Breast epithelium (tissue), 4 donors: ENCODE results near the gene SYT9. TPM values are rescaled to one million over a fixed set of nuclear protein-coding genes. Genes with fewer than 3 reads are reported as not detected.
"Not testable (repeated sequence)": the region's sequence is repeated elsewhere in the genome, so short reads cannot be mapped to it uniquely, and the experiment has no call there.

Source experiments
- DNase-seq, 2 donors: peaks; one replicate each; pipeline ENCODE4 v3.0.0-alpha.2; 2019; ENCODE audit warnings: low spot score in 2 of 2
- H3K27ac ChIP-seq, 2 donors: fragments of 200-600 bp; sonication (generic) in 1 of 2; one replicate each; pipeline ENCODE4 v1.5.1; 2016 to 2019; ENCODE audit warnings: mild to moderate bottlenecking in 1 of 2
- H3K27me3 ChIP-seq, 2 donors: fragments of 200-600 bp; sonication (generic) in 1 of 2; one replicate each; pipeline versions ENCODE4 v1.5.1 to v1.6.0; 2017 to 2019; ENCODE audit warnings: control low read depth in 1 of 2, mild to moderate bottlenecking in 1 of 2
- H3K36me3 ChIP-seq: fragments of 200-600 bp; one replicate; pipeline ENCODE4 v1.5.1; 2019
- H3K4me1 ChIP-seq, 2 donors: fragments of 200-600 bp; sonication (generic); one replicate each; pipeline ENCODE4 v1.5.1; 2016 to 2019; ENCODE audit warnings: control low read depth in 1 of 2
- H3K4me3 ChIP-seq, 3 donors: fragments of 200-600 bp; sonication (generic); 1 replicate in 2 of 3; 2 replicates in 1 of 3; pipeline ENCODE4 v1.5.1; 2016 to 2019; ENCODE audit warnings: mild to moderate bottlenecking in 3 of 3, moderate library complexity in 2 of 3
- H3K9me3 ChIP-seq, 2 donors: fragments of 200-600 bp; sonication (generic) in 1 of 2; one replicate each; pipeline ENCODE4 v1.5.1; 2016 to 2019; ENCODE audit warnings: control low read depth in 1 of 2
- CTCF ChIP-seq, 3 donors: fragments of 450-650 bp; IDR thresholded peaks; one replicate each; pipeline ENCODE4 v1.5.1; 2016 to 2017; ENCODE audit warnings: antibody characterized with exemption in 3 of 3, mild to moderate bottlenecking in 3 of 3, moderate library complexity in 3 of 3
- POLR2A ChIP-seq: fragments of 450-650 bp; IDR thresholded peaks from one replicate; pipeline ENCODE4 v1.6.1; 2016; ENCODE audit warnings: antibody characterized with exemption, mild to moderate bottlenecking, moderate library complexity
- POLR2AphosphoS5 ChIP-seq, 3 donors: sonication (generic); formaldehyde crosslinking; IDR thresholded peaks; one replicate each; pipeline ENCODE4 v1.6.1; 2017; ENCODE audit warnings: antibody characterized with exemption in 3 of 3
- intact Hi-C: fragments of 100-400 bp; cut with DNase I; formaldehyde crosslinking; loops from one replicate; pipeline ENCODE4 v1.15.1; 2023; ENCODE audit warnings: low total_unique reads
- total RNA-seq, 3 donors: library from RNA; depleted of rRNA; stranded (reverse); fragments of >200 nt; gene quantifications; one replicate each; pipeline ENCODE4 v1.1.0, GENCODE V29; 2016

Gene SYT9
- total RNA-seq, 3 donors from 2014 or later, result 0.33 to 0.73 TPM; not detected in 1

GRCh38 chr11:7320306-7320705, 68.6 kb downstream of the SYT9 start:
- H3K27me3 ChIP-seq, result no peaks in the 10 kb centered on the region
- no peaks in the 10 kb centered on the region for H3K36me3 ChIP-seq
- TF ChIP-seq POLR2A (no peak), CTCF (IDR thresholded peaks at IDR 0.05) (no peak), POLR2AphosphoS5 (IDR thresholded peaks at IDR 0.05) (no peak)
- H3K9me3 ChIP-seq, result no peaks in the 10 kb centered on the region
- H3K4me1 ChIP-seq, result no peaks in the 10 kb centered on the region
- H3K27ac ChIP-seq, result no peak overlapping the region
- no peak overlapping the region for H3K4me3 ChIP-seq
- DNase-seq, result no peak
- intact Hi-C loops, result no loop called here

GRCh38 chr11:7321473-7322450, 70.1 kb downstream of the SYT9 start:
- no peaks in the 10 kb centered on the region for H3K9me3 ChIP-seq
- no peaks in the 10 kb centered on the region for H3K27me3 ChIP-seq
- intact Hi-C loops, result no loop called here
- H3K4me3 ChIP-seq, result no peak overlapping the region
- TF ChIP-seq POLR2A, result no peak
- TF ChIP-seq POLR2AphosphoS5 (IDR thresholded peaks at IDR 0.05), result no peak
- no peak for TF ChIP-seq CTCF (IDR thresholded peaks at IDR 0.05)
- no peak overlapping the region for H3K27ac ChIP-seq
- H3K36me3 ChIP-seq, result no peaks in the 10 kb centered on the region
- no peaks in the 10 kb centered on the region for H3K4me1 ChIP-seq
- DNase-seq, result no peak

GRCh38 chr11:7332451-7332850, 80.7 kb downstream of the SYT9 start:
- no peak for DNase-seq
- no peaks in the 10 kb centered on the region for H3K4me1 ChIP-seq
- H3K9me3 ChIP-seq, result peaks cover 0 to 6% of the 10 kb centered on the region in 2 donors
- intact Hi-C loops, result no loop called here
- no peak overlapping the region for H3K27ac ChIP-seq
- no peak for TF ChIP-seq POLR2A
- no peak for TF ChIP-seq POLR2AphosphoS5 (IDR thresholded peaks at IDR 0.05)
- no peak for TF ChIP-seq CTCF (IDR thresholded peaks at IDR 0.05)
- H3K36me3 ChIP-seq, result no peaks in the 10 kb centered on the region
- no peak overlapping the region for H3K4me3 ChIP-seq
- H3K27me3 ChIP-seq, result no peaks in the 10 kb centered on the region

- Histone ChIP-seq H3K9me3 (peaks cover 0 to 6% of the 10 kb centered on the region in 2 donors), H3K27ac (no peak overlapping the region), H3K27me3 (no peaks in the 10 kb centered on the region), H3K36me3 (no peaks in the 10 kb centered on the region), H3K4me1 (no peaks in the 10 kb centered on the region), H3K4me3 (no peak overlapping the region)
- TF ChIP-seq CTCF (IDR thresholded peaks at IDR 0.05) (no peak), POLR2A (no peak), POLR2AphosphoS5 (IDR thresholded peaks at IDR 0.05) (no peak)
- intact Hi-C loops, result no loop called here
- no peak for DNase-seq
Measured at GRCh38 chr11:7332962-7333361, 81.3 kb downstream of the SYT9 start.

- H3K27me3 ChIP-seq, H3K36me3 ChIP-seq, H3K4me1 ChIP-seq, H3K9me3 ChIP-seq, H3K4me3 ChIP-seq, H3K27ac ChIP-seq, DNase-seq, intact Hi-C loops: not testable (repeated sequence)
Measured at GRCh38 chr11:7335442-7335841, 83.7 kb downstream of the SYT9 start.
